ENCODE results near the gene CRHR1. TPM values are rescaled to one million over a fixed set of nuclear protein-coding genes. Genes with fewer than 3 reads are reported as not detected.

Gene CRHR1
- total RNA-seq, 4 donors from 2014 or later = not detected

GRCh38 chr17:45873728-45874127, 89.6 kb downstream of the CRHR1 start:
- DNase-seq = no peak
- Histone ChIP-seq H3K4me3 (no peak overlapping the region), H3K36me3 (no peaks in the 10 kb centered on the region), H3K27ac (no peak overlapping the region), H3K4me1 (no peaks in the 10 kb centered on the region), H3K9me3 (no peaks in the 10 kb centered on the region), H3K27me3 (peaks cover 18% of the 10 kb centered on the region)
- 21% methylated on average over 6 of the region's 6 CpGs; no CpG with 5 or more reads in 1 of the 2 donors for WGBS, 2 donors (ENCODE audit: low coverage in 1 of 2)
- intact Hi-C loops (cut with DNase I; ENCODE audit: low total_unique reads) (no loop called here), in situ Hi-C loops (cut with MboI; ENCODE audit: low pct_ligation_motif_present in 1 of 4, low pct_unique_long_range_greater_than_20kb in 1 of 4, low sequenced_read_pairs in 3 of 4) (no loop called here)
- TF ChIP-seq POLR2A (IDR thresholded peaks at IDR 0.05) = no peak

- DNase-seq = no peak
- Histone ChIP-seq H3K4me1 (no peaks in the 10 kb centered on the region), H3K27me3 (peaks cover 18% of the 10 kb centered on the region), H3K4me3 (no peak overlapping the region), H3K9me3 (no peaks in the 10 kb centered on the region), H3K36me3 (no peaks in the 10 kb centered on the region), H3K27ac (no peak overlapping the region)
- intact Hi-C loops (cut with DNase I; ENCODE audit: low total_unique reads) = no loop called here
- WGBS, 2 donors (ENCODE audit: low coverage in 1 of 2) = 54 to 60% methylated on average over 3 of the region's 3 CpGs
- in situ Hi-C loops (cut with MboI; ENCODE audit: low pct_ligation_motif_present in 1 of 4, low pct_unique_long_range_greater_than_20kb in 1 of 4, low sequenced_read_pairs in 3 of 4) = no loop called here
- no peak for TF ChIP-seq POLR2AphosphoS5 (IDR thresholded peaks at IDR 0.05)
- TF ChIP-seq CTCF (IDR thresholded peaks at IDR 0.05) = no peak
- no peak for TF ChIP-seq EP300 (IDR thresholded peaks at IDR 0.05; ENCODE audit: low read depth)
- TF ChIP-seq POLR2A (IDR thresholded peaks at IDR 0.05) = no peak
Observed at GRCh38 chr17:45874151-45874550, 90.0 kb downstream of the CRHR1 start.

- 63 to 77% methylated on average over 2 to 3 of the region's 3 CpGs for WGBS, 2 donors (ENCODE audit: low coverage in 1 of 2)
- in situ Hi-C loops (cut with MboI; ENCODE audit: low pct_ligation_motif_present in 1 of 4, low pct_unique_long_range_greater_than_20kb in 1 of 4, low sequenced_read_pairs in 3 of 4) (no loop called here), intact Hi-C loops (cut with DNase I; ENCODE audit: low total_unique reads) (no loop called here)
- Histone ChIP-seq H3K36me3 (no peaks in the 10 kb centered on the region), H3K4me3 (no peak overlapping the region), H3K27ac (no peak overlapping the region), H3K4me1 (no peaks in the 10 kb centered on the region), H3K27me3 (peaks cover 22% of the 10 kb centered on the region), H3K9me3 (no peaks in the 10 kb centered on the region)
- TF ChIP-seq CTCF (IDR thresholded peaks at IDR 0.05) = no peak
- no peak for TF ChIP-seq POLR2AphosphoS5 (IDR thresholded peaks at IDR 0.05)
- TF ChIP-seq POLR2A (IDR thresholded peaks at IDR 0.05) = no peak
- TF ChIP-seq EP300 (IDR thresholded peaks at IDR 0.05; ENCODE audit: low read depth) = no peak
- DNase-seq = no peak
Observed at GRCh38 chr17:45876539-45876938, 92.4 kb downstream of the CRHR1 start.

GRCh38 chr17:45877467-45877866, 93.3 kb downstream of the CRHR1 start:
- H3K27me3 ChIP-seq = peaks cover 22% of the 10 kb centered on the region
- no peaks in the 10 kb centered on the region for H3K4me1 ChIP-seq
- intact Hi-C loops (cut with DNase I; ENCODE audit: low total_unique reads) = no loop called here
- no peaks in the 10 kb centered on the region for H3K36me3 ChIP-seq
- H3K27ac ChIP-seq = no peak overlapping the region
- H3K4me3 ChIP-seq = no peak overlapping the region
- no peaks in the 10 kb centered on the region for H3K9me3 ChIP-seq
- no peak for TF ChIP-seq CTCF (IDR thresholded peaks at IDR 0.05)
- TF ChIP-seq POLR2A (IDR thresholded peaks at IDR 0.05) = no peak
- TF ChIP-seq POLR2AphosphoS5 (IDR thresholded peaks at IDR 0.05) = no peak
- no peak for TF ChIP-seq EP300 (IDR thresholded peaks at IDR 0.05; ENCODE audit: low read depth)
- WGBS, 2 donors (ENCODE audit: low coverage in 1 of 2) = 56 to 67% methylated on average over 1 of the region's 1 CpG
- DNase-seq = no peak
- in situ Hi-C loops (cut with MboI; ENCODE audit: low pct_ligation_motif_present in 1 of 4, low pct_unique_long_range_greater_than_20kb in 1 of 4, low sequenced_read_pairs in 3 of 4) = no loop called here

GRCh38 chr17:45883063-45883462, 98.9 kb downstream of the CRHR1 start:
- no peaks in the 10 kb centered on the region for H3K36me3 ChIP-seq

More at GRCh38 chr17:45883063-45883462, 98.9 kb downstream of the CRHR1 start:
- Histone ChIP-seq H3K27ac (no peak overlapping the region), H3K9me3 (no peaks in the 10 kb centered on the region), H3K4me3 (no peak overlapping the region), H3K27me3 (peaks cover 11% of the 10 kb centered on the region), H3K4me1 (no peaks in the 10 kb centered on the region)
- 90% methylated on average over 2 of the region's 2 CpGs; no CpG with 5 or more reads in 1 of the 2 donors for WGBS, 2 donors (ENCODE audit: low coverage in 1 of 2)
- intact Hi-C loops (cut with DNase I; ENCODE audit: low total_unique reads) (no loop called here), in situ Hi-C loops (cut with MboI; ENCODE audit: low pct_ligation_motif_present in 1 of 4, low pct_unique_long_range_greater_than_20kb in 1 of 4, low sequenced_read_pairs in 3 of 4) (no loop called here)
- TF ChIP-seq POLR2AphosphoS5 (IDR thresholded peaks at IDR 0.05) = no peak
- TF ChIP-seq EP300 (IDR thresholded peaks at IDR 0.05; ENCODE audit: low read depth) = no peak
- TF ChIP-seq CTCF (IDR thresholded peaks at IDR 0.05) = no peak
- no peak for DNase-seq
